Karpas-422 (cell line): ENCODE data around the gene PCDHGB5. TPM values are rescaled to one million over a fixed set of nuclear protein-coding genes. Genes with fewer than 3 reads are reported as not detected.
"Not testable (repeated sequence)": the region's sequence is repeated elsewhere in the genome, so short reads cannot be mapped to it uniquely, and the experiment has no call there.

Source experiments
- DNase-seq: peaks from one replicate; pipeline ENCODE4 v3.0.0-alpha.2; 2015
- H2AFZ ChIP-seq: fragments of 200-600 bp; sonication (generic); 2 replicates; pipeline ENCODE4 v1.6.1; 2014; ENCODE audit warnings: antibody characterized with exemption, low read length, mixed read lengths
- H3K27ac ChIP-seq: fragments of 200-600 bp; sonication (generic); 2 replicates; pipeline ENCODE4 v1.5.1; 2014; ENCODE audit warnings: mild to moderate bottlenecking, low read length, moderate library complexity
- H3K27me3 ChIP-seq: fragments of 200-600 bp; sonication (generic); 2 replicates; pipeline ENCODE4 v1.6.1; 2014; ENCODE audit warnings: low read length, mixed read lengths
- H3K36me3 ChIP-seq: fragments of 200-600 bp; sonication (generic); 2 replicates; pipeline ENCODE4 v1.6.1; 2014; ENCODE audit warnings: low read length, mixed read lengths; ENCODE audit not compliant: insufficient read depth
- H3K4me1 ChIP-seq: fragments of 200-600 bp; sonication (generic); 2 replicates; pipeline ENCODE4 v1.6.1; 2014; ENCODE audit warnings: mild to moderate bottlenecking, low read length, mixed read lengths
- H3K4me2 ChIP-seq: fragments of 200-600 bp; sonication (generic); 2 replicates; pipeline ENCODE4 v1.6.1; 2014; ENCODE audit warnings: low read length, low read depth, mild to moderate bottlenecking; ENCODE audit not compliant: poor library complexity, severe bottlenecking
- H3K4me3 ChIP-seq: fragments of 200-600 bp; sonication (generic); 2 replicates; pipeline ENCODE4 v1.5.1; 2014; ENCODE audit warnings: mild to moderate bottlenecking, antibody characterized with exemption, low read length, mixed read lengths
- H3K79me2 ChIP-seq: fragments of 200-600 bp; sonication (generic); 2 replicates; pipeline ENCODE4 v1.6.1; 2014; ENCODE audit warnings: mild to moderate bottlenecking, low read length, mixed read lengths
- H3K9ac ChIP-seq: fragments of 200-600 bp; sonication (generic); 2 replicates; pipeline ENCODE4 v1.6.0; 2014; ENCODE audit warnings: low read length
- H3K9me2 ChIP-seq: fragments of 200-600 bp; sonication (generic), shearing (Covaris generic); replicated peaks from 2 replicates; pipeline ENCODE4 v1.6.0; 2014; ENCODE audit warnings: mild to moderate bottlenecking, low read length, moderate library complexity; ENCODE audit not compliant: insufficient read depth
- H3K9me3 ChIP-seq: fragments of 300-700, 200-600 bp; sonication (generic); 2 replicates; pipeline ENCODE4 v1.6.1; 2014; ENCODE audit warnings: low read length, mixed read lengths
- H4K20me1 ChIP-seq: fragments of 200-600 bp; sonication (generic); 2 replicates; pipeline ENCODE4 v1.6.1; 2014; ENCODE audit warnings: mild to moderate bottlenecking, antibody characterized with exemption, low read length, low read depth; ENCODE audit not compliant: insufficient read depth
- total RNA-seq: library from RNA; depleted of rRNA; stranded (reverse); fragments of >200 nt; shearing (Covaris generic); gene quantifications from 2 replicates; pipeline ENCODE4 v1.2.3, GENCODE V29; 2014; ENCODE audit warnings: low replicate concordance

PCDHGB5 gene
- total RNA-seq, 1 experiment from 2014 or later = 17.0 TPM

DNA sequence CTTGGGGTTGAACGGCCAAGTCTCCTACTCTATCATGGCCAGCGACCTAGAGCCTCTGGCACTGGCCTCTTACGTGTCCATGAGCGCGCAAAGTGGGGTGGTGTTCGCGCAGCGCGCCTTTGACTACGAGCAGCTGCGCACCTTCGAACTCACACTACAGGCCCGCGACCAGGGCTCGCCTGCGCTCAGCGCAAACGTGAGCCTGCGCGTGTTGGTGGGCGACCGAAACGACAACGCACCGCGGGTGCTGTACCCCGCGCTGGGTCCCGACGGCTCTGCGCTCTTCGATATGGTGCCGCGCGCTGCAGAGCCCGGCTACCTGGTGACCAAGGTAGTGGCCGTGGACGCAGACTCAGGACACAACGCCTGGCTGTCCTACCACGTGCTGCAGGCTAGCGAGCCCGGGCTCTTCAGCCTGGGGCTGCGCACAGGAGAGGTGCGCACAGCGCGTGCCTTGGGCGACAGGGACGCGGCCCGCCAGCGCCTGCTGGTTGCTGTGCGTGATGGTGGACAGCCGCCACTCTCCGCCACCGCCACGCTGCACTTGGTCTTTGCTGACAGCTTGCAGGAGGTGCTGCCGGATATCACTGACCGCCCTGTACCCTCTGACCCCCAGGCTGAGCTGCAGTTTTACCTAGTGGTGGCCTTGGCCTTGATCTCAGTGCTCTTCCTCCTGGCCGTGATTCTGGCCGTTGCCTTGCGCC lies 2.0 kb downstream of the PCDHGB5 start:
- no peaks in the 10 kb centered on the region for H3K27me3 ChIP-seq
- peaks cover 29% of the 10 kb centered on the region for H3K36me3 ChIP-seq
- H3K4me3 ChIP-seq = no peak overlapping the region
- no peak overlapping the region for H3K4me2 ChIP-seq
- no peaks in the 10 kb centered on the region for H3K9me2 ChIP-seq
- H3K9ac ChIP-seq = no peak overlapping the region
- no peak overlapping the region for H2AFZ ChIP-seq
- H4K20me1 ChIP-seq = no peaks in the 10 kb centered on the region
- no peak overlapping the region for H3K27ac ChIP-seq
- H3K4me1 ChIP-seq = no peaks in the 10 kb centered on the region
- no peak for DNase-seq
- H3K79me2 ChIP-seq = peaks cover 29% of the 10 kb centered on the region
- H3K9me3 ChIP-seq = peaks cover 16% of the 10 kb centered on the region

DNA sequence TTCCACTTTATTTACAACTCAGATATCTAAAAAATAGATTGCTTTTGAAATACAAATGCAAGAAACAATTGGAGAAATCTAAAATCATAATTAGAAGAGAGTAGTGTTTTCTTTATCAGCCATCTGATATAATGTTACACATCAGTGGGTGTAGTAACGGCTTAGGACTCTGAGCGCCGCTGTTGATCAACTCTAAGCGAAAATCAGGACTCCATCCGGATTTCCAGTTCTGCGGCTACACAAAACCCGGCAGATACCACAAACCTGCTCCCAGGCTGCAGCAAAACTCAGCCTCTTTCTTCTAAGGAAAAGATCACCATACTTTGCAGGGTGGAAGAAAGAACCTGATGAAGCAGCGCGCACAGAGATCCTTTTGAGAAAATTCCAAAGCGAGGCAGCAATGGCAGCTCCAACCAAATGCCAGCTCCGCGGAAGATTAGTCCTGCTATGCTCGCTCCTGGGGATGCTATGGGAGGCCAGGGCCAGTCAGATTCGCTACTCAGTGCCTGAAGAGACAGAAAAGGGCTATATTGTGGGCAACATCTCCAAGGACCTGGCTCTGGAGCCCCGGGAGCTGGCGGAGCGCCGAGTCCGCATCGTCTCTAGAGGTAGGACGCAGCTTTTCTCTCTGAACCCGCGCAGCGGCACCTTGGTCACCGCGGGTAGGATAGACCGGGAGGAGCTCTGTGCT lies 5.0 kb downstream of the PCDHGB5 start, which contains the start of gene PCDHGA9:
Gene PCDHGA9, plus strand, starts transcription at position 226 of the 691 bp plus-strand sequence. Its CDS starts 175 bp downstream, at position 401.
- Histone ChIP-seq H3K4me1 (no peaks in the 10 kb centered on the region), H3K27ac (no peak within 1 kb of the TSS), H4K20me1 (no peaks in the 10 kb centered on the region), H3K4me2 (no peak within 1 kb of the TSS), H3K27me3 (no peaks in the 10 kb centered on the region), H3K9me2 (no peaks in the 10 kb centered on the region), H3K4me3 (no peak within 1 kb of the TSS), H3K79me2 (peaks cover 54% of the 10 kb centered on the region), H3K9me3 (peaks cover 23% of the 10 kb centered on the region), H3K36me3 (peaks cover 29% of the 10 kb centered on the region), H2AFZ (no peak within 1 kb of the TSS), H3K9ac (no peak within 1 kb of the TSS)
- no peak for DNase-seq

DNA sequence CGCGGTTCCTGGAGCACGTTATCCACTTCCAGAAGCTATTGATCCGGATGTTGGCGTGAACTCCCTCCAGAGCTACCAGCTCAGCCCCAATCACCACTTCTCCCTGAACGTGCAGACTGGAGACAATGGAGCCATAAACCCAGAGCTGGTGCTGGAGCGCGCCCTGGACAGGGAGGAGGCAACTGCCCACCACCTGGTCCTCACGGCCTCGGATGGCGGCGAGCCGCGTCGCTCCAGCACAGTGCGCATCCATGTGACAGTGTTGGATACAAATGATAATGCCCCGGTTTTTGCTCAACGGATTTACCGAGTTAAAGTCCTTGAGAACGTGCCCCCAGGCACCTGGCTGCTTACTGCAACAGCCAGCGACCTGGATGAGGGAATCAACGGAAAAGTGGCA lies 5.6 kb downstream of the PCDHGB5 start:
- Histone ChIP-seq H3K9me3 (peaks cover 23% of the 10 kb centered on the region), H3K4me1 (no peaks in the 10 kb centered on the region), H3K79me2 (peaks cover 55% of the 10 kb centered on the region), H3K9me2 (no peaks in the 10 kb centered on the region), H3K36me3 (peaks cover 29% of the 10 kb centered on the region), H3K27me3 (no peaks in the 10 kb centered on the region), H3K4me3 (no peak overlapping the region), H2AFZ (no peak overlapping the region), H3K27ac (no peak overlapping the region), H3K4me2 (no peak overlapping the region), H4K20me1 (no peaks in the 10 kb centered on the region), H3K9ac (no peak overlapping the region)
- DNase-seq = no peak

DNA sequence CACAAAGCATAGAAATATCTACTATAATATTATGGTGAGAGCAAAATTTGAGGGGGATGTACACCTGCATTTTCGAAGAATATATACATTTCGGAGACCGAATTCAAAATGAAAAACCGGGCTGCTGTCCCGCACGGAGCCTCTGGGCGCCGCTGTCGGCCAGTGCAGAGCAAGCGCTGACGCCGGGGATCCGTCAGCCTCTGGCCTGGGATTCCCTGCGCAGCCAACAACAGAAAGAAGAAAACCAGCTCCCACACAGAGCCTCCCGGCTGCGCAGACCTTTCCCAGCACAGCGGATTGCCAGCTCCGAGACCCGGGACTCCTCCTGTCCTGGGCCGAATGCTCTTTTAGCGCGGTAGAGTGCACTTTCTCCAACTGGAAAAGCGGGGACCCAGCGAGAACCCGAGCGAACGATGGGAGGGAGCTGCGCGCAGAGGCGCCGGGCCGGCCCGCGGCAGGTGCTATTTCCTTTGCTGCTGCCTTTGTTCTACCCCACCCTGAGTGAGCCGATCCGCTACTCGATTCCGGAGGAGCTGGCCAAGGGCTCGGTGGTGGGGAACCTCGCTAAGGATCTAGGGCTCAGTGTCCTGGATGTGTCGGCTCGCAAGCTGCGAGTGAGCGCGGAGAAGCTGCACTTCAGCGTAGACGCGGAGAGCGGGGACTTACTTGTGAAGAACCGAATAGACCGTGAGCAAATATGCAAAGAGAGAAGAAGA lies 10.2 kb downstream of the PCDHGB5 start, which contains the start of gene PCDHGB6:
Gene PCDHGB6, plus strand, starts transcription at position 232 of the 716 bp plus-strand sequence. Its CDS starts 182 bp downstream, at position 414.
- H3K27me3 ChIP-seq, DNase-seq, H3K4me2 ChIP-seq: not testable (repeated sequence)

DNA sequence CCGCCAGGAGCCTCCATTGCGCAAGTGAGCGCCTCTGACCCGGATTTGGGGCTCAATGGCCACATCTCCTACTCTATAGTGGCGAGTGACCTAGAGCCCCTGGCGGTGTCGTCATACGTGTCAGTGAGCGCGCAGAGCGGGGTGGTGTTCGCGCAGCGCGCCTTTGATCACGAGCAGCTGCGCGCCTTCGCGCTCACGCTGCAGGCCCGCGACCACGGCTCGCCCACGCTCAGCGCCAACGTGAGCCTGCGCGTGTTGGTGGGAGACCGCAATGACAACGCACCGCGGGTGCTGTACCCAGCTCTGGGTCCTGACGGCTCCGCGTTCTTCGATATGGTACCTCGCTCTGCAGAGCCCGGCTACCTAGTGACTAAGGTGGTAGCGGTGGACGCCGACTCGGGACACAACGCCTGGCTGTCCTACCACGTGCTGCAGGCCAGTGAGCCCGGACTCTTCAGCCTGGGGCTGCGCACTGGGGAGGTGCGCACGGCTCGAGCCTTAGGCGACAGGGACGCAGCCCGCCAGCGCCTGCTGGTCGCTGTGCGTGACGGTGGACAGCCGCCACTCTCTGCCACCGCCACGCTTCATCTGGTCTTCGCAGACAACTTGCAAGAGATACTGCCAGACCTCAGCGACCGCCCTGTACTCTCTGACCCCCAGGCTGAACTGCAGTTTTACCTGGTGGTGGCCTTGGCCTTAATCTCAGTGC lies 12.0 kb downstream of the PCDHGB5 start:
- Histone ChIP-seq H3K9me2 (no peaks in the 10 kb centered on the region), H3K4me3 (no peak overlapping the region), H3K9me3 (peaks cover 7% of the 10 kb centered on the region), H3K27me3 (no peaks in the 10 kb centered on the region), H3K36me3 (peaks cover 25% of the 10 kb centered on the region), H3K9ac (no peak overlapping the region), H2AFZ (no peak overlapping the region), H4K20me1 (no peaks in the 10 kb centered on the region), H3K4me1 (peaks cover 3% of the 10 kb centered on the region; the same call in 1 of the 2 replicates), H3K4me2 (no peak overlapping the region), H3K27ac (no peak overlapping the region), H3K79me2 (peaks cover 38% of the 10 kb centered on the region)
- no peak for DNase-seq

More for the DNA sequence above, 10.2 kb downstream of the PCDHGB5 start, which contains the start of gene PCDHGB6:
- not testable (repeated sequence) for H3K9me3 ChIP-seq, H3K9ac ChIP-seq, H3K9me2 ChIP-seq, H2AFZ ChIP-seq, H4K20me1 ChIP-seq, H3K4me1 ChIP-seq, H3K4me3 ChIP-seq, H3K36me3 ChIP-seq, H3K27ac ChIP-seq
- peaks cover 37% of the 10 kb centered on the region for H3K79me2 ChIP-seq

DNA sequence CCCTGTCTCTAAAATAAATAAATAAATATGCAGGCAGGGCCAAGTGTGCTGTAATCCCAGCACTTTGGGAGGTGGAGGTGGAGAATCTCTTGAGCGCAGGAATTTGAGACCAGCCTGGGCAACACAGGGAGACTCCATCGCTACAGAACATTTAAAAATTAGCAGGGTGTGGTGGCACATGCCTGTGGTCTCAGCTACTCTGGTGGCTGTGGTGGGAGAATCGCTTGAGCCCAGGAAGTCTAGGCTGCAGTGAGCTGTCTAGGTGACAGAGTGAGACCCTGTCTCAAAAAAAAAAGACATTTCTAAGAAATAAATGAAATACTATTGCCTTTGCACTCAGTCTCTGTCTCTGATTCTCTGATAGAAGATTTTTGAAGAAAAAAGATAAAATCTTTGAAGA lies 13.8 kb downstream of the PCDHGB5 start:
- no peaks in the 10 kb centered on the region for H3K27me3 ChIP-seq
- no peaks in the 10 kb centered on the region for H4K20me1 ChIP-seq
- peaks cover 3% of the 10 kb centered on the region; the same call in 1 of the 2 replicates for H3K4me1 ChIP-seq
- H3K9ac ChIP-seq = no peak overlapping the region
- H3K79me2 ChIP-seq = peaks cover 23% of the 10 kb centered on the region
- no peak for DNase-seq
- no peak overlapping the region for H3K4me2 ChIP-seq
- 0 out of 2 replicates have a peak overlapping the region, but pooled peaks have one; percentile 18 for H3K27ac ChIP-seq
- H3K9me2 ChIP-seq = no peaks in the 10 kb centered on the region
- peaks cover 25% of the 10 kb centered on the region for H3K36me3 ChIP-seq
- peaks cover 7% of the 10 kb centered on the region for H3K9me3 ChIP-seq
- no peak overlapping the region for H2AFZ ChIP-seq
- no peak overlapping the region for H3K4me3 ChIP-seq

DNA sequence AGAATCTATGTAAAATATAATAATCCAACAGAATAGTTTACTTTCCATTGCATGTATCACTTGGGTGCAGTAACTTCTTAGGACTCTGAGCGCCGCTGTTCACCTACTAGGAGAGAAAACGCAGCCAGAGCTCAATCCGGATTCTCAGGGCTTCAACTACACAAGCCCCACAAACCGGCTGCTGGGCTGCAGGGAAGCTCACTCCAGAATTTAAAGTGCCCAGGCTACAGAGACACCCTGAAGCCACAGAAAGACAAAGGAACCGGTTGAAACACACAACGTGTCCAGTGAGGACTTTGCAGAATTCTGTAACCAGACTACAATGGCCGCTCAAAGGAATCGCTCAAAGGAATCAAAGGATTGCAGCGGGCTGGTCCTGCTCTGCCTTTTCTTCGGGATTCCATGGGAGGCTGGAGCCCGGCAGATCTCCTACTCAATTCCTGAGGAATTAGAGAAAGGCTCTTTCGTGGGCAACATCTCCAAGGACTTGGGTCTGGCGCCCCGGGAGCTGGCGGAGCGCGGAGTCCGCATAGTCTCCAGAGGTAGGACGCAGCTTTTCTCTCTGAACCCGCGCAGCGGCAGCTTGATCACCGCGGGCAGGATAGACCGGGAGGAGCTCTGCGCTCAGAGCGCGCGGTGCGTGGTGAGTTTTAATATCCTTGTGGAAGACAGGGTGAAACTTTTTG lies 15.2 kb downstream of the PCDHGB5 start, which contains the start of gene PCDHGA10:
Gene PCDHGA10, plus strand, starts transcription at position 134 of the 686 bp plus-strand sequence. Its CDS starts 189 bp downstream, at position 323.
- H3K27me3 ChIP-seq = no peaks in the 10 kb centered on the region

More for the DNA sequence above, 15.2 kb downstream of the PCDHGB5 start, which contains the start of gene PCDHGA10:
- Histone ChIP-seq H2AFZ (no peak within 1 kb of the TSS), H3K79me2 (peaks cover 13% of the 10 kb centered on the region), H3K27ac (0 out of 2 replicates have a peak within 1 kb of the TSS, but pooled peaks have one; percentile 18), H3K9ac (no peak within 1 kb of the TSS), H3K4me3 (no peak within 1 kb of the TSS), H4K20me1 (no peaks in the 10 kb centered on the region), H3K36me3 (peaks cover 18% of the 10 kb centered on the region), H3K4me2 (no peak within 1 kb of the TSS), H3K9me2 (no peaks in the 10 kb centered on the region), H3K4me1 (peaks cover 3% of the 10 kb centered on the region; the same call in 1 of the 2 replicates), H3K9me3 (no peaks in the 10 kb centered on the region; the same call in 1 of the 2 replicates)
- peak; percentile 90 for DNase-seq
